Testis (tissue), 2 donors: ENCODE results near the gene ANTKMT.

ENCODE experiments used
- CTCF ChIP-seq, 3 experiments: fragments of 450-650 bp in 2 of 3; fragments of 200-600 bp in 1 of 3; sonication (generic) in 1 of 3; IDR thresholded peaks; one replicate each; pipeline ENCODE4 v1.5.1; 2016 to 2019; ENCODE audit warnings: antibody characterized with exemption in 3 of 3, mild to moderate bottlenecking in 2 of 3, moderate library complexity in 1 of 3
- POLR2A ChIP-seq: fragments of 450-650 bp; IDR thresholded peaks from one replicate; pipeline ENCODE4 v1.6.1; 2017; ENCODE audit warnings: antibody characterized with exemption, mild to moderate bottlenecking, moderate library complexity

- TF ChIP-seq CTCF (IDR thresholded peaks at IDR 0.05) (no peak), POLR2A (no peak)
Measured at GRCh38 chr16:725463-726187, 4.7 kb downstream of the ANTKMT start.
